HG02759 (cell line): Measurements from ENCODE around the gene VPS37B.
"Not testable (repeated sequence)": the region's sequence is repeated elsewhere in the genome, so short reads cannot be mapped to it uniquely, and the experiment has no call there.

Experiments used
- ATAC-seq: cut with Tn5 transposase; IDR thresholded peaks from one replicate; pipeline ENCODE4 v1.9.1; 2021; ENCODE audit warnings: mild to moderate bottlenecking, moderate library complexity; ENCODE audit not compliant: unreplicated experiment

The VPS37B gene

GRCh38 chr12:122908915-122909314 is 13.0 kb upstream of the VPS37B start:
- ATAC-seq = no peak

GRCh38 chr12:122905258-122905657 is 9.3 kb upstream of the VPS37B start:
- not testable (repeated sequence) for ATAC-seq

DNA sequence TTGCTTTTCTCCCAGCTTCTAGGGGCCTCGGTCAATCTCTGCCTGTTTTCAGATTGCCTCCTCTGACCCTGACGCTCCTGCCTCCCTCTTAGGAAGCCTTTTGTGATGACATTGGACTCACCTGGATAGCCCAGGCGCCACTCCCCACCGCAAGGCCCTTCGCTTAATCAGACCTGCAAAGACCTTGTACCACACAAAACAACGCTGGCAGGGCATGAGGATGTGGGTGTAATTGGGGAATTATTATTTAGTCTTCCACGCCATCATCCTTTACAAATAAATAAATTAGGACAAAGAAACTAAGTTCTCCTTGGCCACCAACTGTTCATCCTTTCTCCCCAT is 7.7 kb upstream of the VPS37B start:
- no peak for ATAC-seq

DNA sequence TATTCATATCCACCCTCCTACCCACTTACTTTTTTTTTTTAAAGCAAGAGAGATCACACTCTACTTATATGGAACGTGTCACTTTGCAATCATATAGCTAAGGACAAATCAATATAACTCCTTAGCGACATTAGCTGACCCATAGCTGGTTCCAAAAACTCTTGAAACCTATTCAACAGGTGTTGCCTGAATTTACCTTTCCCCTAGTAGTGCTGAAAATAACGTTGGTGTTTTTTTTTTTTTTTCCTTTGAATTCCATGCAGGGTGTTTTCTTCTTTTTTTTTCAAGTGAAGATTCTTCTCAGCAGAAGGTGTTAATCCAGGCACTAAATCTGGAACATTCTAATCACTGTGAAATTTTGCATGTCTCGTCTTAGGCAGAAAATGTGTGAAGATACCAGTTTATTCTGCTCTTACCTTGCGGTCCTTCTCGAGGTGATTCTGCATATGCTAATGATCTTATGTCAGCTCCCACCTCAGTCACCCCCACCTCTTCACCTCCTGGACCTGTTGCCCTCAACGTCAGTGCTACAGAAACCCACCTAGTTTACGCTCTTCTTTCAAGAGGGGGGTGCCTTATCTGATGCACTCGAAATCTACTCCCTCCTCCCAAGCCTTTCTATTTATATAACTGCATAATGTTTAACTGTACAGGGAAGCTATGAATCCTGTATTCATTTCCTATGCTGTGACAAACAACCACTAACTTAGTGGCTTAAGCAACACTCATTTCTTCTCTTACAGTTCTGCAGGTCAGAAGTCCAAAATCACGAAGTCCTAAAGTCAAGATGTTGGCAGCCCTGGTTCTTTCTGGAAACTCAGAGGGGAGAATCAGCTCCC is 7.1 kb upstream of the VPS37B start:
- no peak for ATAC-seq

DNA sequence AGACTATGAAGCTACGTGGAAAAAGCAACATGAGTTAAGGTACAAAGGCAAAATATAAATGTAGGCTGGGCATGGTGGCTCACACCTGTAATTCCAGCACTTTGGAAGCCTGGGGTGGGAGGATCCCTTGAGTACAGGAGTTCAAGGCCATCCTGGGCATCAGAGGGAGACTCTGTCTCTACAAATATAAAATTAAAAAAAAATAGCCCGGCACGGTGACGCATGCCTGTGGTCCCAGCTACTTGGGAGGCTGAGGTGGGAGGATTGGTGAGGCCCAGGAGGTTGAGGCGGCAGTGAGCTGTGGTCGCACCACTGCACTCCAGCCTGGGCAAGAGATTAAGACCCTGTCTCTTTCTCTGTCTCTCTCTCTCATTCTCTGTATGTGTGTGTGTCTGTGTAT is 4.0 kb upstream of the VPS37B start:
- no peak for ATAC-seq

DNA sequence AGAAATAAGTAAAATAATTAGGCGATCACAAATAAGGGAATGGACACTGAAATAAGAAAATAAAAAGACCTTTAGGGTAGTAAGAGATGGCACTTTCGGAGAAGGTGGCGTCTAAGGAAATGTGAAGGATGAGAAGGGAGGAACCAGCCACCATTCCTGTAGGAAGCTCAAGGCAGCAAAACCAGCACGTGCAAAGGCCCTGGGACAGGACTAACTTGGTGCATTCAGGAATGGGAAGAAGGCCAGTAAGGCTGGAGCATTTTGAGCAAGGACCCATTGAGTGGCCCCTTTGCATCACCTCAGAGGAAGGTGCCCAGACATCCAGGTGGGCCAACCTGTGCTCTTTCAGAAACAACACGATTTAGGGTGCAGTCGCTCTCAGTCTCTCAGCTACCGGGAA is 738 bp upstream of the VPS37B start:
- ATAC-seq = no peak

DNA sequence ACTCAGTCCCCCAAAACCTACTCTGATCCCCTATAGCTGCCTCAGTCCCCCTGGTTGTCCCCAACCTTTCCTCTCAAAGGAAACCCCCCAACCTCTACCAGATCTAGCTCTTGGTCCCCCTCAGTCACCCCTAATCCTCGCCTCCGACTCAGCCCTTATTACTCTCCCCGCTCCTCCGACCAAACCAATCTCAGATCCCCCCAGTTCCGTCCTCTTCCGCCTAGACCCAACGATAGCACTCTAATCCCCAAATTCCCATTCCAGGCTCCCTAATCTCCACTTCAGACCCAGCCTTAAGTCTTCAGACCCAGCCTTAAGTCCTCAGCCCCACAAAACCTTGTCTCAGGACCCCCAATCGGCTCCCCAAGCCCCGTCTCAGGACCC is 612 bp downstream of the VPS37B start:
- no peak for ATAC-seq

- no peak for ATAC-seq
Observed at GRCh38 chr12:122894193-122895121, 1.5 kb downstream of the VPS37B start.

GRCh38 chr12:122893208-122894153 is 2.4 kb downstream of the VPS37B start:
- no peak for ATAC-seq

- not testable (repeated sequence) for ATAC-seq
Observed at GRCh38 chr12:122892724-122893123, 3.2 kb downstream of the VPS37B start.

DNA sequence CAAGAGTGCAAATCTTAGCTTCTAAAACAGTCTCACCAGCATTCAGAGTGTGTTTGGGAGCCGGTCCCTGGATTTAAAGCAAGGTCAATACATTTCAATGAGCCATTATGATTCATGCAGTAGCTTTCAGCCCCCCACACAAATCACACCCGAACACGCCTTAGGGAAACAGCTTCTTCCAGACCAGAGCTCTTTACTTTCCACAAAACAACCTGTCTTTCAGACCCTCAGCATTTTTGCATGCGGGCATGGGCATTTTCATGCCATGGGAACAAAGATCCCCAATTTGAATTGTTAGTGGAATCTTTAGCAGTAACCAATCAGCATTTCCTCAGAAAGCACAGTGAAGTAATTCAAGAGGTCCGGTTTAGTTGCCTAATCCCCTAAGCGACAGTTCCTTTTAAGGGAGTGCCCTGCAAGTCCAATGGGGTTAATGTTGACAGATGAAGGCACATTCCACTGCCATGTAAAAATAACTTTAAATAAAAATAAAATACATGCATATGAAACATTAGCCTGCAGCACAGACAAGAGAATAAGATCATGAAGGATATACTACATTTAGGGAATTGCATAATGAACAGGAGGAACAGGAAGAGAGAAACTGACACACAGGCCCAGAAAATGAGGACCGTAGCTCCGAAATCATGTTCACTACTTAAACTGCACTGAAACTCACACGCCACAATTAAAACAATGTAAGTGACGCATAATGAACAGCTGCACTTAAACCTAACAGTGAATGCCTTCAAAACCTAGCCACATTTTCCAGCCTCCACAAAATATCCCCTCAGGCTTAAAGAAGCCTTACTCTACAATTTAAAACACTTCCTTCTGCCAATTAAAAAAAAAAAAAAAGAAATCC is 4.0 kb downstream of the VPS37B start:
- no peak for ATAC-seq

DNA sequence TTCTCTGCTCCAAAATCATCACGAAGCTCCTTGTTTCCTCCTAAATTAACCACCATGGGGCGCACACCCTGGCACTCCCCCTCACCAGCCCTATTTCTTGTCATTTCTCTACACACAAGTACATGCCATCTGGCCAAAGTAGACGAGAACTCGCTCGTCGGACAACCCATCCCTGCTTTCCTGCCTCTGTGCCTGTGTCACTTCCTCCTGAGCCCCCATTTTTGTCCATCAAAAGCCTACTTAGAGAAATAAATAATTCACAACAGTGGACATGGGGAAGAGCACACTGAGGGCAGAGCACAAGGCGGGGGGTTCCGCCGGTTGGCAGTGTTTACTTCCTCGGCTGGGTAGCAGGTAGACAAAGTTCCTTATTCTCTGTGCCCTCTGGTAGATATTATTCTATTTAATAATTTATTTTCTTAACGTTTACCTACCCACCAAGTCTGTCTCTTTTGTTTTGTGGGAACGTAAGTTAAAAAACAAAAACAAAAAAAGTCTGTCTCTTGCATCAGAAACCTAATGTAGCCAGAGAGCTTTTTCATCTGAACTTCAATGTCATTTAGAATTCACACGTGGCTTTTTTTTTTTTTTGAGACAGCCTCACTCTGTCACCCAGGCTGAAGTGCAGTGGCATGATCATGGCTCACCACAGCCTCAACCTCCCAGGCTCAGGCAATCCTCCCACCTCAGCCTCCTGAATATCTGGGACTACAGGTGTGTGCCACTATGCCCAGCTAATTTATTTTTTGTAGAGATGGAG is 6.0 kb downstream of the VPS37B start:
- no peak for ATAC-seq

- ATAC-seq = no peak
Observed at GRCh38 chr12:122888232-122888752, 7.6 kb downstream of the VPS37B start.

GRCh38 chr12:122887819-122888212 is 8.1 kb downstream of the VPS37B start:
- no peak for ATAC-seq

- peak; percentile 87 for ATAC-seq
Observed at GRCh38 chr12:122886851-122887818, 8.8 kb downstream of the VPS37B start.

DNA sequence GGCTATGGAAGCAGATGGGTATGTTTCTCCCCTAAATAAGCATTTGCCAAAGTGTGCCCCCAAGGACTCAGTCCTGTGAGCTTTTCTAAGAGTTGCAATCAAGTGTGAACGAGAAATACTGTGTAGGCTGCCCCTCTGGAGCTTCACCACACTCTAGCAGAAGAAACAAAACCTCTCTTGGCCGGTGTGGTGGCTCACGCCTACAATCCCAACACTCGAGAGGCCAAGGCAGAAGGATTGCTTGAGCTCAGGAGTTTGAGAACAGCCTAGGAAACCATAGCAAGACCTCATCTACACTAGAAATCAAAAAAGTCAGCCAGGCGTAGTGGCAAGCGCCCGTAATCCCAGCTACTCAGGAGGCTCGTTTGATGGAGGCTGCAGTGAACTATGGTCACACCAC is 9.8 kb downstream of the VPS37B start:
- no peak for ATAC-seq

DNA sequence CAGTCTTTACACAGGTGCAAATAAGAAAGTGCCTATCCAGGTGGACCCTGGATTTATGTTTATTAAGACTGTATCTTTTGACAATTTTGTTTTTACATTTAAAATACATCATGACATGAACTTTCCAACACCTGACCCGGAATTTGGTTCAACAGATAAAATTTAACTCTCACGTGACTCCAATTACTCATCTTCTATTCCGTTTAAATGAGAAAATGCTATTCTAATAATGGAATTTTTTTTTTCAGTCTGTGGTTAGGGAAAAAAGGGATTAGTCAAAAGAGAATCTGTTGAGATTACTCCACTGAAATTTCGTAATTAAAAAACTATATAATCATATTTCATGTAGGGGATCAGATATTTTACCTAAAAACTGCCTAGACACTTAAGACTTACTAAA is 11.1 kb downstream of the VPS37B start:
- no peak for ATAC-seq
